Kidney glomerular epithelial cell (primary cell): ENCODE data around the gene BPIFB3.
"Not testable (repeated sequence)": the region's sequence is repeated elsewhere in the genome, so short reads cannot be mapped to it uniquely, and the experiment has no call there.

Experiments used
- DNase-seq: peaks from one replicate; lab custom pipeline; 2025; lab: John Stamatoyannopoulos, UW

The BPIFB3 gene

GRCh38 chr20:33030569-33030968 lies 23.1 kb upstream of the BPIFB3 start:
- DNase-seq = no peak

DNA sequence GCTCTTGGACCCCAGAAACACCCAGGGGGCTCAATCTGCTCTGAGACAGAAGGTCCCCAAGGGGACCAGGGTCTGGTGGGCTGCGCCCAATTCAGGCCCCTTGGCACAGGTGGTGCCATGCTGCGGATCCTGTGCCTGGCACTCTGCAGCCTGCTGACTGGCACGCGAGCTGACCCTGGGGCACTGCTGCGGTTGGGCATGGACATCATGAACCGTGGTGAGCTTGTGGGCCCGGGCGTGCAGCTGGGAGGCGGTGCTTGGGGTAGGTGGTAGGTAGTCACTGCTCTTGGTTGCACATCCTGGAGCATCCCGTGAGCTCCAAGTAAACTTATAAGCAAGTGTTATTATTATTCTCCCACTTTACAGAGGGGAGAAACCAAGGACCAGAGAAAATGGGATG lies 22.2 kb upstream of the BPIFB3 start, which contains the start of gene BPIFB6:
TSS of gene BPIFB6 (plus strand) at position 118 of the 400 bp plus-strand sequence. CDS start at position 118, 0 bp downstream.
- DNase-seq = no peak

DNA sequence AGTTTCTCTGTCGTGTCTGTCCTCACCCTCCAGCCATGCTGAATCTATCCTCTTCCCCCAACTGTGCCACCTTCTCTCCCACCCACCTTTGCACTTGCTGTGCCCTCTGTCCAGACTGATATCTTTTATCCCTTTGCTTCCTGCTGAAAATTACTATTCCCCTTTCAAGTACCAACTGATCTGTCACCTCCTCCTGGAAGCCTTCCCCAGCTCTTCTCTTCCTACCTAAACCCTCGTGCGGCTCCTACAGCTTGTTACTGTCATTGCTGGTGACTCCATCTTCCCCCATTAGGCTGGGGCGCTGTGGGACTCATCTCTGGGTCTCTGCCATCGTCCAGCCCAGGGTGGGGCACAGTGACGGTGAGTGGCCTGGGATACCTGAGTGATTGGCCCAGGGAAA lies 21.1 kb upstream of the BPIFB3 start:
- DNase-seq = no peak

DNA sequence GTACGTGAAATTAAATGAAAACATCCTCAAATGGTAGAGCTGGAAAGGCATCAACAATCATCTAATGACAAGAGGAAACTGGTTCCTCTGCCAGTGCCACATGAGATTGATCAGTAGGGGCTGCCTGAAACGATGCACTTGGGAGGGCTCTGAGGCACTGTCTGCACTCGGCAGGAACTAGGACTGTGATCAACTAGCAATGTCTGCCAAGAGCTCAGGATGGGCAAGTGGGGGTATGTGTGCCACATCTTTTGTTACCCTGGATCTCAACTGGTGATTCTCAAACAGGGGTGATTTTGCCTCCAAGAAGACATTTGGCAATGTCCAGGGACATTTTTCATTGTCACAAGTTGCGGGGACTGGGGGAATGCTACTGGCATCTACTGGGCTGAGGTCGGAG lies 20.3 kb upstream of the BPIFB3 start:
- DNase-seq = no peak

DNA sequence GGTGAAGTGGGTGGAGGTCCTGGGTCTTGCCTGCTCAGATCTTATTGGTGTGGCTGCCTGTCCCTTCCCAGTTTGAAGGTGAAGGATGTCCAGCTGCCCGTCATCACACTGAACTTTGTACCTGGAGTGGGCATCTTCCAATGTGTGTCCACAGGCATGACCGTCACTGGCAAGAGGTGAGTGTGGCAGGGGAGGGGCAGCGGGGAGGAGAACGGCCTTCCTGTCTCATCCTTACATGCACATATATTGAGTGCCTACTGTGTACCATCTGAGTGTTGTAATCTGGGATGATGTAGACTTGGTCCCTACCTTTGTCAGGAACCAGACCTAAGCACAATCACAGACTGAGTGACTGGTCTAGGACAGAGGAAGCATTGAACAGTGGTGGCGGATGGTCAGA lies 19.6 kb upstream of the BPIFB3 start:
- no peak for DNase-seq

DNA sequence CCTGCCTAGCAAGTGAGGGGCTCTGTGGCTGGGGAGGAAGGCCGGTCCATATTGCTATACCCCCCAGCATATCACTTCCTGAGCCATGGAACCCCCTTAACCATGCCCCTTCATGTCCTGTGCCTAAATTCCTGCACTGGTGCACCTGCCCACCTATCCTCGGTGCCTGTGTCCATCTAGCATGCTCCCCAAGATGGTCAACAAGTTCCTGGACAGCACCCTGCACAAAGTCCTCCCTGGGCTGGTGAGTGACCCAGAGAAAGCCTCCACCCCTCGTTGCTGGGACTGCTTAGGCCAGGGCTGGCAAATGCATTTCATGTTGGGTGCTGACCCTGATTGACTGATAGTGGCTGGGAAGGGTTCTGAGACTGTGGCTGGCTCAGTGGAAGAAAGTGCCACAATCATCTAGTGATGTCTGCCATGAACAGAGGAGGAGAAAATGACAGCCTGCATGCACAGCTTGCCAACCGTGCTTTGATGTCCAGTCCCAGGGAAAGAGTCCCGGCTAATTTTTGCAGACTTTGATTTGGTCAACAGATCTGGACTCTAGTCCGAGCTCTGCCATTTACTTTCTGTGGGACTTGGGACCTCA lies 18.7 kb upstream of the BPIFB3 start:
- DNase-seq = no peak

DNA sequence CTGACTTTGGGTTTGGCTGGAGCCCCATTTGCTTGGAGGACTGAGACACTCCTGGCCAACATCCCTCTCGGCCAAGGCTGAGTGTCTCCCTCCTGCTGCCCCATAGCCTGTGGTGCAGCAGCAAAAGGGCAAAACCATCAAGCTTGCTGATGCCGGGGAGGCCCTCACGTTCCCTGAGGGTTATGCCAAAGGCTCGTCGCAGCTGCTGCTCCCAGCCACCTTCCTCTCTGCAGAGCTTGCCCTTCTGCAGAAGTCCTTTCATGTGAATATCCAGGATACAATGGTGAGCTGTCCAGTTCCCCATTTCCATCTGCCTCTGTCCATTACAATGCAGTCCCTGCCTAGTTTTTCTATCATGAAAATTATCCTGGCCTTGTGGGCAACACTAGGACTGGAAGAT lies 16.2 kb upstream of the BPIFB3 start:
- DNase-seq = no peak

- DNase-seq = no peak
Measured at GRCh38 chr20:33038243-33038642, 15.5 kb upstream of the BPIFB3 start.

- no peak for DNase-seq
Measured at GRCh38 chr20:33042430-33042829, 11.3 kb upstream of the BPIFB3 start.

- no peak for DNase-seq
Measured at GRCh38 chr20:33042983-33043730, 10.5 kb upstream of the BPIFB3 start.

- DNase-seq = no peak
Measured at GRCh38 chr20:33043731-33044181, 9.9 kb upstream of the BPIFB3 start.

DNA sequence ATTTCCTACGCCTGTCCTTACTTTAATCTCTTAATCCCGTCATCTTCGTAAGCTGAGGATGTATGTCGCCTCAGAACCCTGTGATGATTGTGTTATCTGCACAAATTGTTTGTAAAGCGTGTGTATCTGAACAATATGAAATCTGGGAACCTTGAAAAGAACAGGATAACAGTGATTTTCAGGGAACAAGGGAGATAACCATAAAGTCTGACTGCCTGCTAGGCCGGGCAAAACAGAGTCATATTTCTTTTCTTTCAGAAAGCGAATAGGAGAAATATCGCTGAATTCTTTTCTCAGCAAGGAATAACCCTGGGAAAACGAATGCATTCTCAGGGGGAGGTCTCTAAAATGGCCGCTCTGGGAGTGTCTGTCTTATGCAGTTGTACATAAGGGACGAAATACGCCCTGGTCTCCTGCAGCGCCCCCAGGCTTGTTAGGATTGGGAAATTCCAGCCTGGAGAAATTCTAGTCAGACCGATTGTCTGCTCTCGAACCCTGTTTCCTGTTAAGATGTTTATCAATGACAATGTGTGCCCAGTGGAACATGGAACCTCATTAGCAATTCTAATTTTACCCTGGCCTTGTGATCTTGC lies 8.5 kb upstream of the BPIFB3 start:
- not testable (repeated sequence) for DNase-seq

DNA sequence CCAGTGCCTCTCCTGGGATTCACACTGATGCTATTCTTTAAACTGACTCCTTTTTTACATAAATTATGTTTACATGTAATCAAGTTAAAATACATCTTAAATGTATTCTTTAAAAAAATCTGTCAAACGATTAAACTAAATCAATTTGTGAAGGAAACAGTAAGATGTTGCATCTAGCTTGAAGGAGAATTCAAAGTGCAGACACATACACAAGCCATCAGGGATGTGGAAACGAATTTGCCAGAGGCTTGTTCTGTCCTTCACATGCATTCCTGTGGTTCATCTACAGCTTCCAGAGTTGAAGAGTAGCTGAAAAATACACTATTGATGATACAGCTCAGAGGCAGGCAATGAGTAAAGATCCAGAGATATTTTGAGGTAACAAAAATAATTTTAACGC lies 7.3 kb upstream of the BPIFB3 start:
- no peak for DNase-seq

GRCh38 chr20:33051333-33051732 lies 2.4 kb upstream of the BPIFB3 start:
- DNase-seq = no peak

GRCh38 chr20:33054381-33054780 lies 678 bp downstream of the BPIFB3 start:
- no peak for DNase-seq

DNA sequence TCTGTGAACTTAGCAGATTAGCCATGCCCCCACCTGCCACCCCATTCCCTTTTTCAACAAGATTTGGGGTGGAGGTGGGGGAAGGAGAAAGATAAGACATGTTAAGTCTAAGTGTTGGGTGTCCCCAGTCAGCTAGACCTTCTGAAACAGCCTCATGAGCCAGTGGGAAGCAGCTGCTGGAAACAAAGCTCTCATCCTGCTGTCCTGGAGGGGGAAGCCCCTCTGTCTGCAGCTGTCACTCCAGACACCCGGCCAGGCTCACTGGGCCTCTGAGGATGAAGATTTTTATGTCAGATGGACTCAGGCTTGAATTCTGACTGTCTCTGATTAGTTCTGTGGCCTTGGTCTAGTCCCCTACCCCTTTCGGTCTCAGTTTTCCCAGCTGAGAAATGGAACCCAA lies 1.1 kb downstream of the BPIFB3 start:
- DNase-seq = no peak

- no peak for DNase-seq
Measured at GRCh38 chr20:33059136-33059535, 5.4 kb downstream of the BPIFB3 start.

- DNase-seq = no peak
Measured at GRCh38 chr20:33059741-33060390, 6.2 kb downstream of the BPIFB3 start.

- no peak for DNase-seq
Measured at GRCh38 chr20:33061658-33062028, 7.9 kb downstream of the BPIFB3 start.

DNA sequence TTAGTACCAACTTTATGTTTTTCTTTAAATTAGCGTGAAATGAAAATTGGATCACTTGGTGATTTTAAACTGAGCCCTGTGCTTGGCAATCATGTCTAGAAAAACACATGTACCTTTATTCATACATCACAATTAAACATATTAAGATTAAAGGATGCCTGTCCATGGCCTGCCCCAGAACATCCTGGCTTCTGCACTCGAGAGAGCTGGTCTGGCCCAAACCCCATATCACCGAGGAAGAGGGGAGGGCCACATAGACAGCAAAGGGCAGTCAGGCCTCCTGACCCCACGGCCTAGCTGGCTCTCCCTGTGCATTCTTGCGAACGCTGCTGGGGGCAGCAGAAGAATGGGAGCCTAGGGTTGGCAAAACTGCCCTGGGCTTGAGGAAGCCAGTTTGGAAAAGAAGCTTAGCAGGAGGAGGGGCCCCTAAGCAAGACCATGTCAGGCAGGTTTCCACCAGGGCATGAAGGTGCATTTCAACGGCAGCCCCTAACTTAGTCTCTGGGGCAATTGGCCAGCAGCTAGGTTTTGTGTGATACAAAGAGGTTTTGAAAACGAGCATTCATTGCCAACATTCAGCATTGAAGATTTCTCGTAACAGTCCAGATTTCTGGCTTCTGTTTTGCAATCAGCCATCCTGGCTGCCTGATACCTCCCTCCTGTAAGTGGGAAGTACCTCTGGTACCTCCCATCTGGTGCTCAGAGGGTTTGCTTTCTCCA lies 8.6 kb downstream of the BPIFB3 start:
- no peak for DNase-seq

GRCh38 chr20:33062825-33063149 lies 9.1 kb downstream of the BPIFB3 start:
- DNase-seq = no peak

DNA sequence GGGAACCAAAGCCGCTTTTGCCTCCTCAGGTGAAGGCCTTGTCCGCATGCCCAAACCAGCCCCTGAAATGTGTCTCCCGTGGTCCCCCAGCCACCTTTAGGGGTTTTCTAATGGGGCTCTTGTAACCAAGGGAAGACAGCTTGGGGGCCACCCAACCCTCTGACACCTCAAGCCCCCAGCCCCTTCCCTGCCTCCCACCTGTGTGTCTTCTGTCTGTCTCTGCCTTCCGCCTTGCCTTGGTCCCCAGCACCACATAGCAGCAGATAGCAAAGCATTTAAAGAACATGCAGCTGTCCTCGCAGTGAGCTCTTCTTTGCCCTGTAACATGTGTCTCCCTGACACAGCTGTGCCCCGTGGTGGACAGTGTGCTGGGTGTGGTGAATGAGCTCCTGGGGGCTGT lies 9.6 kb downstream of the BPIFB3 start:
- DNase-seq = no peak
